ENCODE results near the gene SERPIND1. TPM values are rescaled to one million over a fixed set of nuclear protein-coding genes. Genes with fewer than 3 reads are reported as not detected.

SERPIND1 gene
- total RNA-seq, 1 experiment from 2014 or later, result not detected

DNA sequence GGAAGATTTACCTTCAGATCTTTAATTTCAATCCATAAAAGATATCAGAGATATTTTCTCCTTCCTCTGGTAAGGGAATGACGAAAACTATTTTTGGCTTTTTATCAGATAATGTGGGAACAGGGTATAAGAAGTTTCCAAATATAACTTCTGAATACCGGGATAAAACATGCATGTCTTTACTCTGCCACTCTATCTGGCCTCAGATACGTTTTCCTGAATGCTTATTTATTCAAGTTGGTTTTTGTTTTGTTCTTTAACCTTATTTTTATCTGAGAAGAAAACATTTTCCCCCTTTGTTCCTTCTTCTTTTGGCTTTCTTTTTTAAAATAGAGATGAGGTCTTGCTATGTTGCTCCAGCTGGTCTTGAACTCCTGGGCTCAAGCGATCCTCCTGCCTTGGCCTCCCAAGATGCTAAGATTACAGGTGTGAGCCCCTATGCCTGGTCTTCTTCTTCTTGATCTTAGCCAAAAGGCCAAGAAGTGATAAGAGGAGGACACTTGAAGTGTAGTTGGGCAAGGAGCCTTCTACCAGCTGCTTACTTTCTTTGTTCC lies 1.5 kb downstream of the SERPIND1 start:
- DNase-seq (ENCODE audit: low spot score), result no peak

DNA sequence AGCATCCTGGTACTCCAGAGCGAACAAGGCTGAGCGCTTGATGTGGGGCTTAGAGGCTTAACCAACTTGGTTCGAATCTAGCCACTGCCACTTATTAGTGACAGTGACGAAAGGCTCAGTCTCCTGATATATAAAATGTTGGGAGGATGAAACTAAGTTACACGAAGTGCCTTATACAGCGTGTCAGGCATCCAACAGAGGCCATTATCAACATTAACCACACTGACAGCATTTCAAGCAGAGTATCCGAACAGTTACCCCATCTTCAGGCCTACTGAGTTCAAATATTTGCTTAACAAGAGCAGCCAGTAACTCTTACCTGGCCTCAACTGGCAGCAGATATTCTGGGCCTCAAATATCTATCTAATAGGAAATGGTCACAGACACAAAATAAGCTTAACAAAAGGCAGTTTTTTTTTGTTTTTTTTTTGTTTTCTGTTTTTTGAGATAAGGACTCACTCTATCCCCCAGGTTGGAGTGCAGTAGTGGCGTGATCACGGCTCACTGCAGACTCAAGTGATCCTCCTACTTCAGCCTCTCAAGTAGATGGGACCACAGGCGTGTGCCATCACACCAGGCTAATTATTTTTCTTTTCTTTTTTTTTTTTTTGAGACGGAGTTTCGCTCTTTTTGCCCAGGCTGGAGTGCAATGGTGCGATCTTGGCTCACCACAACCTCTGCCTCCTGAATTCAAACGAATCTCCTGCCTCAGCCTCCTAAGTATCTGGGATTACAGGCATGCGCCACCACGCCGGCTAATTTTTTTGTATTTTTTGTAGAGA lies 2.9 kb downstream of the SERPIND1 start:
- no peak for DNase-seq (ENCODE audit: low spot score)

DNA sequence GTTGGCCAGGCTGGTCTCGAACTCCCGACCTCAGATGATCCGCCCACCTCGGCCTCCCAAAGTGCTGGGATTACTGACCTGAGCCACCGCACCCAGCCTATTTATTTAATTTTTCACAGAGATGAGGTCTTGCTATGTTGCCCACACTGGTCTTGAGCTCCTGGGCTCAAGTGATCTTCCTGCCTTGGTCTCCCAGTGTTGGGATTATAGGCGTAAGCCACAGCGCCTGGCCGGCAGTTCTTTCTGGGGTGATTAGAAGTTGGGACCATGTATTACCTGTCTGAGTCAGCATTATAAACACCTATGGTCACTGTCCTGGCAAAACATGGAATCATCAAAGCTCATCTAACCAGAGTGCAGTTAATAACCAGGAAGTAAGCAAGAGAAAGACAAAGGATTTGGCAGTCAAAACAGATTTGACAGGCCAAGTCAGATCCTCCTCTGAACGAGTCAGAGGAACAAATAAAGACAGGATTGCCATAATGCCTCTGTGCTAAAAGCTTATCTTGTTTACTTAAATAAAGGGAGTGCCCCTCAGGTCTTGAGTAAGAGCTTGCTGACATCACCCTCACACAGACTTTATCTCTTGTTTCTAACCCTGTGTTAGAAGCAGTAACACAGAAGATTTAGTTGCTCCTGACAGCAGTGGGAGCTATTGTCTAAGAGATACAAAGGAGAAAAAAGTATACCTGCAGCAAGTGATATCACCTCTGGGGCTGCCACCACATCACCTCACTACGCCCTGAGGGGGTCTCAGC lies 3.7 kb downstream of the SERPIND1 start:
- peak; percentile 79 for DNase-seq (ENCODE audit: low spot score)

DNA sequence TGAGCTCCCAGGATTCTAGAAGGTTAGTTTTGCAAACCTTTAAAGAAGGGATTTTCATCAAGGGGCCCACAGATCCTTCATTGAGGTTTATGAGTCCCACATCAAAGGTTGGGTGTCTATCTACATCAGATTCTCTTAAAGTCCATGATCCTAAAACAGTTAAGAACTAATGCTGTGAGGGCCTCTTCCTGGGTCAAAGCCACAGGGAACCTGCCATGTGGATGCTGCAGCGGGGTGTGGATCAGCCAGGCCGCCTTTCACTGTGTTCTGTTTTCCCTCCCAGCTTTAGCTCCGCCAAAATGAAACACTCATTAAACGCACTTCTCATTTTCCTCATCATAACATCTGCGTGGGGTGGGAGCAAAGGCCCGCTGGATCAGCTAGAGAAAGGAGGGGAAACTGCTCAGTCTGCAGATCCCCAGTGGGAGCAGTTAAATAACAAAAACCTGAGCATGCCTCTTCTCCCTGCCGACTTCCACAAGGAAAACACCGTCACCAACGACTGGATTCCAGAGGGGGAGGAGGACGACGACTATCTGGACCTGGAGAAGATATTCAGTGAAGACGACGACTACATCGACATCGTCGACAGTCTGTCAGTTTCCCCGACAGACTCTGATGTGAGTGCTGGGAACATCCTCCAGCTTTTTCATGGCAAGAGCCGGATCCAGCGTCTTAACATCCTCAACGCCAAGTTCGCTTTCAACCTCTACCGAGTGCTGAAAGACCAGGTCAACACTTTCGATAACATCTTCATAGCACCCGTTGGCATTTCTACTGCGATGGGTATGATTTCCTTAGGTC lies 5.3 kb downstream of the SERPIND1 start:
- no peak for DNase-seq (ENCODE audit: low spot score)

DNA sequence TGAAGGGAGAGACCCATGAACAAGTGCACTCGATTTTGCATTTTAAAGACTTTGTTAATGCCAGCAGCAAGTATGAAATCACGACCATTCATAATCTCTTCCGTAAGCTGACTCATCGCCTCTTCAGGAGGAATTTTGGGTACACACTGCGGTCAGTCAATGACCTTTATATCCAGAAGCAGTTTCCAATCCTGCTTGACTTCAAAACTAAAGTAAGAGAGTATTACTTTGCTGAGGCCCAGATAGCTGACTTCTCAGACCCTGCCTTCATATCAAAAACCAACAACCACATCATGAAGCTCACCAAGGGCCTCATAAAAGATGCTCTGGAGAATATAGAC lies 5.9 kb downstream of the SERPIND1 start:
- peak; percentile 41 for DNase-seq (ENCODE audit: low spot score)

DNA sequence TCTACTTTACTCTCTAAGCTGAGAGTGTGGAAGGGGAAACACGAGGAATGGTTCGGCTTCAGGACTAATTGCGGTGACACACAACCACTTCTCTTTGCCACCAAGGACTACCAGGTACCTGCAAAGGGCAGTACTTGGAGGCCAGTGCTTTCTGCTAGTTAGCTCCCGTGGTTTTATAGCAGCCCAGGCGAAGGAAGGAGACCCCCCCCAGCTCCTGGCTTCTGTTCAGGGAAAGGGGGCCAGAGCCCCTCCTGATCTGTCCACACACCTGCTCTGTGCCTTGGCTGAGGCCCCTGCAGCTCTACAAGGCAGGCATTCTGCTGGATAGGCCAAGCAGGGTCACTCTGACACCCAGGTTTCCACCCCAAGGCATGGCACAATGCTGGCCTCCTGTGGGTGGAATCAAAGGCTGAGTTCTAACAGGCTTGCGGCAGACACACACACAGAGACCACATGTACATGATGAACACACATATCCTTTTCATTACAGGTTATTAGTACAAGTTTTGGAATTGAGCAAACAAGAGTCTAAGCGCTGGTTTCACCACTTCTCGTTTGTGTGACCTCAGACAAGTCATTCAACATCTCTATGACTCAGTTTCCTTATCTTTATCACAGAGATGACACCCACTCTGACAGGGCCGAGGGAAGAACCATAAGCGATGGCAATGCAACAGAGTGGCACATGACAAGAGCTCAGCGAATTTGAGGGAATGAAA lies 7.5 kb downstream of the SERPIND1 start:
- no peak for DNase-seq (ENCODE audit: low spot score)

DNA sequence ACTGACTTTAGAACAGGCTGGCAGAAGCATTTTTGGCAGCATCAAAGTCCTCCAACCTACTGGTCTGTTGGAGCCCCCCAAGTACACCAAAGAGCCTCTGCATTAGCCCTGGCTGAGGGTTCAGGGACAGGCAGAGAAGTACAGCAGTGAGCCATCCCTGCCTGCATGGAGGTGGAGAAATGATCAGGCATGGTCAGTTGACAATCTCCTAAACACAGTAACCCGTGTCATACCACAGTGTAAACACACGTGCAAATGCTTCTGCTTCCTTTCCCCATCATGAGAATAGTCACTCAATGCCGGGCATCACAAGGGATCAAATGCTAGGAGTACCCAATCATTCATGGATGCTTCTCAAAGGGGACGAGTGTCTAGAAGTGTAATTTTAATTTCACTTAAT lies 8.2 kb downstream of the SERPIND1 start:
- no peak for DNase-seq (ENCODE audit: low spot score)

DNA sequence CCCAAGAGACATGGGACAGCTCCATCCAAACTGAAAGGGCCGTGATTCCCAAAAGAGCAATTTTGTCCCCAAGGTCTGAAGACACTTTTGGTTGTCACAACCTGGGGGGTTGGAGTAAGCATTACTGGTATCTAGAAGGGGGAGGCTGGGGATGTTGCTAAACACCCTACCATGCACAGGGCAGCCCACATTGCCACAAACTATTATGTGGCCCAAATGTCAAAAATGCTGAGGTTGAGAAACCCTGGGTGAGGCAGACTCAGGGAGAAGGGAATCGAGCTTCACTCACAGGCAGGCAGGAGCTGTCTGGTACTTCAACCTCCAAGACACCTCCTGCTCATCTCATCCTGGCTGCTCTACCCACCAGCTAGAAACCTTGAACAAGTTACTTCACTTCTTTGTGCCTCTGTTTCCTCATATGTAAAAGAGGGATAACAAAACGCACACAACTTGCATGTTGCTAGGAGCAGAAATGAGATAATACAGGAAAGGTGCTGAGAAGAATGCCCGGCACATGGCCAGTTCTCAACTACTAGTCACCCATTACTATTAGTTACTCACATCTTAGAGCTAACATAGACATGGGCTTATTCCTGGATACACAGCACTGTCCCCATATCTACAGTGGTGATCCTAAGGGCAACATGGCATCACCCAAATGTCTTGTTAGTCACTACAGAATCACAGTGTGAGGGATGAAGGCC lies 8.8 kb downstream of the SERPIND1 start:
- DNase-seq (ENCODE audit: low spot score), result no peak

DNA sequence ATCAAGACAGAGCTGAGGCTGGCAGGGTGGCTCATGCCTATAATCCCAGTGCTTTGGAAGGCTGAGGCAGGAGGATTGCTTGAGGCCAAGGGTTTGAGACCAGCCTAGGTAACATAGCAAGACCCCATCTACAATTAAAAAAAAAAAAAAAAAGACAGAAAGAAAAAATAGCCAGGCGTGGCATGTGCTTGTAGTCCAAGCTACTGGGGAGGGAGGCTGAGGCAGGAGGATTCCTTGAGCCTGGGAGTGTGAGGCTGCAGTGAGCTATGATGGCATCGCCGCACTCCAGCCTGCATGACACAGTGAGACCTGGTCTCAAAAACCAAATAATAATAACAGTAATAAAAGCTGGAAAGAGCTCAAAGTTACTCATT lies 9.4 kb downstream of the SERPIND1 start:
- DNase-seq (ENCODE audit: low spot score), result no peak

DNA sequence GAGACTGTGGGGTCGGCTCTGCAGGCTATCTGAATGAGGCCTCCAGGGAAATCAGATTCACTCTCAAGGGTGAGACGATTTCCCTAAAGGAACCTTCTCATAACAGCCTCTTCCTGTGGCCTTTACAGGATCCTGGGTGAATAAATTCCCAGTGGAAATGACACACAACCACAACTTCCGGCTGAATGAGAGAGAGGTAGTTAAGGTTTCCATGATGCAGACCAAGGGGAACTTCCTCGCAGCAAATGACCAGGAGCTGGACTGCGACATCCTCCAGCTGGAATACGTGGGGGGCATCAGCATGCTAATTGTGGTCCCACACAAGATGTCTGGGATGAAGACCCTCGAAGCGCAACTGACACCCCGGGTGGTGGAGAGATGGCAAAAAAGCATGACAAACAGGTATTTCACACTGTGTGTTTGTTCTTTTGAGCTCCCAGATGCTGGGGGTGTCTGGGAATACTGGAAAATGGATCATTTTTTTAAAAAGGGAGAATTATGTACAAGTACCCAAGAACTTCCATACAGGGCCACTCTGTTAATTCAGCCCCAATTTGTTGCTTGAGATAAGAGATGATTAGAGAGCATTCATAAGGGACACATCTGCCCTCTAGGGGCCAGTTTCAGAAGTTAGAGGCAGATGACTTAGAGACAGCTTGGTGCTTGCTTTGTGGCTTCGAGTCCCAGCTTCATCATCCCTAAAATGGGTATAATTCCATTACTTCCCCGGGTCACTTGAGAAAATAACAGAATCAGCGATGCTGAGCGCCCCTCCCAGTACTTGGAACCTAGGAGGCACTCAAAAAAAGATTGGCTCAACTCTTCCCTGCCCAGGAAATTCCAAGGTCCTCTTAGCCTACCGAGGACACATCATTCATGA lies 10.2 kb downstream of the SERPIND1 start:
- DNase-seq (ENCODE audit: low spot score), result peak; percentile 79

DNA sequence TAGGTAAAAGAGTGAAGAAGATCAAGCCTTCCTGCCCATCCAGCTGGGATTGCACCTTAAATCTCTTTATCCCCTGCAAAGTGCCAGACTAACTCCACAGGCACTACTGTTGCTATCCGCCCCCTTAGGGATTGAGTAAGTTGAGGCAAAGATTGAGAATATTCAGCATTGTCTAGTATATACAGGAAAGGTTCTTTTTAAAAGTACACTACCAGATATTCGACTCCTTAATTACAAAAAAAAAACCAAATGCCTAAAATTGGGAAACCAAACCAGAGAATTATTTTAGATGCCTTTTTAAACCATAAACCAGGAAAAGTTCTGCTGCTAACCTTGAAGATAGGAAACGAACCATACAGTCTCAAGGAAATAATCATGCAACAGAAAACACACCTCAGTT lies 11.5 kb downstream of the SERPIND1 start:
- no peak for DNase-seq (ENCODE audit: low spot score)

DNA sequence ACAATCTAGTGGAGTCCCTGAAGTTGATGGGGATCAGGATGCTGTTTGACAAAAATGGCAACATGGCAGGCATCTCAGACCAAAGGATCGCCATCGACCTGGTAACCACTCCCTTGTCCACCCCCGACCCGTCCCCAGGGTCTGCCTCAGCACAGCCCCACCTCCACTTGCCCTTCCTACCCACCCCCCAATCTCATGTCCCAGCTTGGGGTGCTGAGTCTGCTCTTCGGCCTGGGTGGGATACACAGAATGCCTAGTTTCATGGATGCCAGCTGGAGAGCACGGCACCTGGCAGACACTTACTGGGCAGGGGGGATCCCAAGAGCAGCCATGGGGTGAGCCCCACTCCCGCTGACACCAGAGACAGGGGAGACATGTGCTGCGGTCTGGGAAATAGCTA lies 12.1 kb downstream of the SERPIND1 start:
- no peak for DNase-seq (ENCODE audit: low spot score)

DNA sequence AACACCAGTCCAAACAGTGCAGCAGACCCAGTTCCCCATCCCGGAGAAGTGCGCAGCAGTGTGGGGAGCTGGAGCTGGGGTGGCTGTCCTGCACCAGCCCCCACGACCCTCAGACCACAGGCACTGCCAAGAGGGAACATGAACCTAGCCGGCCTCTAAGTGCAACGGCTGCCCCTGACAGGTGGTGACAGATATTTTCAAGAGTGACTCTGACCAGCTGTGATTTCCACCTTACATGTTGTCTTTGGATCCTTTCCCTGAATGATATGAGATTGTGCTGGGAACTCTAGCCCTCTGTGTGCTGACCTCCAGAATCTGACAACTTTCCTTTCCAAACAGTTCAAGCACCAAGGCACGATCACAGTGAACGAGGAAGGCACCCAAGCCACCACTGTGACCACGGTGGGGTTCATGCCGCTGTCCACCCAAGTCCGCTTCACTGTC lies 12.6 kb downstream of the SERPIND1 start:
- DNase-seq (ENCODE audit: low spot score), result no peak

DNA sequence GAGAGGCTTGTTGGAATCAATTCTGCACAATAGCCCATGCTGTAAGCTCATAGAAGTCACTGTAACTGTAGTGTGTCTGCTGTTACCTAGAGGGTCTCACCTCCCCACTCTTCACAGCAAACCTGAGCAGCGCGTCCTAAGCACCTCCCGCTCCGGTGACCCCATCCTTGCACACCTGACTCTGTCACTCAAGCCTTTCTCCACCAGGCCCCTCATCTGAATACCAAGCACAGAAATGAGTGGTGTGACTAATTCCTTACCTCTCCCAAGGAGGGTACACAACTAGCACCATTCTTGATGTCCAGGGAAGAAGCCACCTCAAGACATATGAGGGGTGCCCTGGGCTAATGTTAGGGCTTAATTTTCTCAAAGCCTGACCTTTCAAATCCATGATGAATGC lies 13.3 kb downstream of the SERPIND1 start:
- no peak for DNase-seq (ENCODE audit: low spot score)

DNA sequence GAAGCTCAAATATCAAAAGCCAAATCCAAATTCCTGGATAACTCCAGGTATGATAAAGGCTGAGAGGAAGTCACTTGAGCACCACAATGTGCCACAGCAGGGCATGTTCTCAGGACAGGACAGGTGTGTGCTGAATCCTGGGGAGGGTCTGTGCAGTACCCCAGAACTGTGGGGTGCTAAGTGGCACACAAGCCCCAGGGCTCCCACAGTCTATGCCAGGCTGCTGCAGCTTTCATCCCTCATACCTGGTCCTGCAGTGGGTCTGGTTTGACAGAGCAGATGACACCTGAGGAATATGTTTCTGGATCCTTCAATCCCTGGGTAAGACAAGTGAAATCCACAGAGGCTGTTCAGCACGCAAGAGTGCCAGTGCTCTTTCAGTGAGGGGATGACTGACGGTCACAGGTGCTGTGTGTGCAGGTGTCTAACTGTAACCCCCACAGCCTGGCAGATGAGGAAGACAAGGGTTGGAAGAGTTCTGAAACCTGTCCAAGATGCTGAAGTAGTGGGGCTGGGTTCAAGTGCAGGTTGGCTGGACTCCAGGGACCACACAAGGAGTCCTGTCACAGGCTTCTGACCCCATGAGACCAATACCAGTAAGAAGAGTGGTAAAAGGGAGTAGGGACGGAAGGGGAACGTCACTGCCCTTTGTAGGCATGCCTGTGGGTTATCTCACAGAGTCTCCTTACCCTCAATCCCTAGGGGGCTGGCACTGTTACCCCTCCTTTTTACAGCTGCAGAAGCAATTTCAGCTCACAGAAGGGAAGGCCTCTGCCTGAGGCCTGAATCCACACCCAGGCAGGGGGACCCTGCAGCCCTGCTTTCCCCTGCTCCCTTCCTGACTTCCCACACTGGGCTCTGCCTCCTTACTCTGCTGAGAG lies 14.1 kb downstream of the SERPIND1 start:
- no peak for DNase-seq (ENCODE audit: low spot score)

DNA sequence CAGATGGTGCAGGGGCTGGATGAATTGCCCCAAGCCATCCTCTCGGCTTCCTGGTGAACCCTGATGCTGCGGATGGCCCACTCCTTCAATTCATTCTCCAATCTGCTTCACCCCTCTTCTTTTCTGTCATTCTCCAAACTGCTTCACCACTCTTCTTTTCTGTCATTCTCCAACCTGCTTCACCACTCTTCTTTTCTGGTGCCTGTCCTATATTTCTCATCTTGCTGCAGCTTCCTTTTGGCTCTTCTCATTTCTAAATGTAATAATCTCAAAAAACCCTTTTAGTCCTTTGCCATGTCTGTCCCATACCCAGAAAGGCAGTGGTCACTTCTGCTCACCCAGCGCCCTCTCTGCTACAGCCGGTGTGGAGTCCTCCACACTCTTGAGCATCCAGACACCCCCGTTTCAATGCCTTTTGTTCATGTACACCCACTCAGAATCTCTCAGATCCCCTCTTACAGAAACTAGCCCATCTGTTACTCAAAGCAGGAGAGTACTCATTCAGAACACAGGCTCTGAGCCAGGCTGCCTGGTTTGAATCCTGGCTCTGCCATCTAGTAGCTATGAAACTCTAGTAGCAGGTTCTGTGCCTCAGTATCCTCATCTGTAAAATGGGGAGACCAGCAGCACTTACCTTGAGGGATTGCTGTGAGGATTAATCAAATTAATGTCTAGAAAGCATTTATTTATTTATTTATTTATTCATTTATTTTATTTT lies 14.9 kb downstream of the SERPIND1 start:
- no peak for DNase-seq (ENCODE audit: low spot score)

DNA sequence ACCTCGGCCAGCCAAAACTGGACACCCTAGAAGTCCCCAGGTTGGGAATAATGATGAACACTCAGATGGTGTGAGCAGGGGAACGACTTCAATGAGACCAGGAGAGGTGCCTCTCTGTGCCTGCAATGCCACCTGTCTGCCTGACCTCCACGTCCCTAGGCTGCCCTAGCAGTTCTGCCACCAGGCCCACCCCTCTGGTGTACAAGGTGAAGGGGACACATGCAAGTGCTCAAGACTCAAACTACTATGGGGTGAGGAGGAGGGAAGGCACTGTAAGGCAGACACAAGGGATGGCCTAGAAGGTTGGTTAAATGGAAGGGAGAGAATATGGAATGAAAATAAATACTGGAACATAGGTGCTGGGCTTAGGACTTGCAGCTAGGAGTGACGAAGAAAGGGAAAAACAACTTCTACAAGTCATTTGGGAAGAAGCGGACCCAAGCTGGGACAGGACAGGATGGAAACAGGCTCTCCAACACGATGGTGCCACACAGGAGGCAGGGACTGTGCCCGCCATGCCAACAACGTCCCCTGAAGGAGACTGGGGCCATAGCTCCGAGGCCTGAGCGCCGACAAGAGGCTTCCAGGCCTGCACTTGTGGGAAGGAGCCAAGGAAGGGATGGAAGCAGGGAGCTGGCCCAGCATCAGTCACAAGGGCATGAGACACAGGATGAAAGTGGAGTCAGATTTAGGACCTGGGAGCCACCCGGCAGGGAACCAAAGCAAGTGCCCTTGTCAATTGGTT lies 18.5 kb downstream of the SERPIND1 start:
- no peak for DNase-seq (ENCODE audit: low spot score)

Data from HT-29 (cell line).